Activated CD8-positive, alpha-beta T cell treated with anti-CD3 and anti-CD28 coated beads for 36 hours (primary cell): ENCODE data around the gene BMPR2. TPM values are rescaled to one million over a fixed set of nuclear protein-coding genes. Genes with fewer than 3 reads are reported as not detected.
"Not testable (repeated sequence)": the region's sequence is repeated elsewhere in the genome, so short reads cannot be mapped to it uniquely, and the experiment has no call there.

ENCODE experiments used
- ATAC-seq: fragments of 200-7000 bp; cut with Tn5 transposase; one replicate; pipeline ENCODE4 v1.10.0; 2021; ENCODE audit warnings: mild to moderate bottlenecking, moderate library complexity
- CTCF ChIA-PET: fragments of 350-600 bp; sonication (Branson Sonifier 250); formaldehyde crosslinking; loops from one replicate; lab custom pipeline; 2021; ENCODE audit warnings: antibody characterized with exemption; lab: Charles Lee
- POLR2A ChIA-PET: fragments of 350-600 bp; sonication (Branson Sonifier 250); formaldehyde crosslinking; loops from one replicate; lab custom pipeline; 2021; ENCODE audit warnings: antibody characterized with exemption; lab: Charles Lee
- DNase-seq: peaks from one replicate; pipeline ENCODE4 v3.0.0-alpha.2; 2020
- H3K27ac Mint-ChIP-seq: one replicate; pipeline ENCODE4 v1.8.0; 2021; ENCODE audit warnings: mild to moderate bottlenecking, mixed read lengths
- H3K27me3 Mint-ChIP-seq: one replicate; pipeline ENCODE4 v1.8.0; 2021; ENCODE audit warnings: mixed read lengths
- H3K36me3 Mint-ChIP-seq: one replicate; pipeline ENCODE4 v1.8.0; 2021; ENCODE audit warnings: low read depth, mixed read lengths
- H3K4me1 Mint-ChIP-seq: one replicate; pipeline ENCODE4 v1.8.0; 2021; ENCODE audit warnings: low read depth, mixed read lengths
- H3K4me3 Mint-ChIP-seq: one replicate; pipeline ENCODE4 v1.8.0; 2021; ENCODE audit warnings: mild to moderate bottlenecking, moderate library complexity, mixed read lengths
- H3K9me3 Mint-ChIP-seq: one replicate; pipeline ENCODE4 v1.8.0; 2021; ENCODE audit warnings: mixed read lengths
- CTCF ChIP-seq: fragments of 200-600 bp; IDR thresholded peaks from one replicate; pipeline ENCODE4 v1.8.0; 2022; ENCODE audit warnings: antibody characterized with exemption, mild to moderate bottlenecking
- intact Hi-C: fragments of 100-400 bp; cut with micrococcal nuclease; formaldehyde crosslinking; loops from one replicate; pipeline ENCODE4 v1.10.0; 2022
- total RNA-seq, 2 experiments: library from RNA; stranded (reverse); gene quantifications; one replicate each; pipeline ENCODE4 v1.2.3, GENCODE V29; 2021

Gene BMPR2
- total RNA-seq, 2 experiments from 2014 or later: 7.1 to 7.7 TPM

DNA sequence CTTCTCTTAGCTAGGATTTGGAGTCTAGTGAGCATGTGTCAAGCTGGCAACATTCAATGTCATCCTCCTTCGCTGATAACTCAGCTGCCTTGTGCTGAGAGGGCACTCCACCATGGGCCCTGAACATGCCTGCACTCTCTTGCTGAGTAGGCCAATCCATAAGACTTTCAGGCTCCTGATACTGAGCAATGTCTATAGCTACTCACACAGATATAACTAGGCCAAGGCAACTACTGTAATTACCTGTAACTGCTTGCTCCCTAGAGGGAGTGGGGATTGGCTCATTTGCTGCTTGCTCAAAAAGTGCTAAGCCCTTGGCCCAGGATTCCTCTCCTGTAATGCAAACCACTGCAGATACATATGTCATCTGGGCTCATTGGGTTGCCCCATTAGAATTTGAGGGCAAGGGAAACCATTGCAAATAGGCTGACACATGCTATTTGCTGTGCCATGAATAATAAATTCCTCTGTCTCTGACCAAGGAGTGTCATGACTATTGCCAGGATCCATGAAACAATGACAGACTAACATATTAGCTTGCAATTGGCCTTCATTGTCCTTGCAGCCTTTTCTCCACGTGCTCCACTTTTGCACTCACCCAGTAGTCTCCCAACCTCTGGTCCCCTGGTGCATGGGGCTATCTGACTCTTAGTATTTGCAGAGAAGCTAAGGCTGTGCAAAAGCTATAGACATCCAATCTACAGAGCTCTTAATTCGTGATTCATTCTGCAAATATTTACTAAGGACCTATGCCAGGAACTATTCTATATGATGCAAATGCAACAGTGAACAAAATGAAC is 36.9 kb upstream of the BMPR2 start:
- intact Hi-C loops: no loop called here
- TF ChIP-seq CTCF: no peak
- CTCF ChIA-PET: no interaction called here
- POLR2A ChIA-PET: no interaction called here
- ATAC-seq (no peak), DNase-seq (no peak)
- Mint-ChIP-seq H3K27ac (no peak overlapping the region), H3K4me1 (no peaks in the 10 kb centered on the region), H3K4me3 (no peak overlapping the region), H3K9me3 (no peaks in the 10 kb centered on the region), H3K36me3 (no peaks in the 10 kb centered on the region), H3K27me3 (no peaks in the 10 kb centered on the region)

GRCh38 chr2:202344178-202344577 is 31.9 kb upstream of the BMPR2 start:
- Mint-ChIP-seq H3K9me3 (no peaks in the 10 kb centered on the region), H3K36me3 (no peaks in the 10 kb centered on the region), H3K4me1 (no peaks in the 10 kb centered on the region), H3K27me3 (no peaks in the 10 kb centered on the region), H3K27ac (no peak overlapping the region), H3K4me3 (no peak overlapping the region)
- intact Hi-C loops: no loop called here
- ChIA-PET POLR2A (no interaction called here), CTCF (no interaction called here)
- ATAC-seq: no peak
- DNase-seq: no peak
- no peak for TF ChIP-seq CTCF

DNA sequence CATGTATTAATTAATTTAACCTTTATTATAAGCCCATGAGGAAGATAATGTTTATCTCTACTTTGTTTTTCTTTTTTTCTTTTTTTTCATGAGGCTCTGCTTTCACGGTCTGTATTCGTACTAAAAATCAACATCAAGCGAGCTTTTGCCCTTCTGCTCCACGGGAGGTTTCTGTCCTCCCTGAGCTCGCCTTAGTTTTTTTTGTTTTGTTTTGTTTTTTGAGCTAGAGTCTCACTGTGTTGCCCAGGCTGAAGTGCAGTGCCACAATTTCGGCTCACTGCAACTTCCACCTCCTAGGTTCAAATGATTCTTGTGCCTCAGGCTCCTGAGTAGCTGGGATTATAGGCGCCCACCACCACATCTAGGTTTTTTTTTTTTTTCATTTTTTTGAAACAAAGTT is 29.9 kb upstream of the BMPR2 start:
- Mint-ChIP-seq H3K27me3 (no peaks in the 10 kb centered on the region), H3K27ac (no peak overlapping the region), H3K4me1 (no peaks in the 10 kb centered on the region), H3K9me3 (no peaks in the 10 kb centered on the region), H3K36me3 (no peaks in the 10 kb centered on the region), H3K4me3 (no peak overlapping the region)
- TF ChIP-seq CTCF: no peak
- DNase-seq (no peak), ATAC-seq (no peak)
- CTCF ChIA-PET: no interaction called here
- POLR2A ChIA-PET: no interaction called here
- intact Hi-C loops: no loop called here

DNA sequence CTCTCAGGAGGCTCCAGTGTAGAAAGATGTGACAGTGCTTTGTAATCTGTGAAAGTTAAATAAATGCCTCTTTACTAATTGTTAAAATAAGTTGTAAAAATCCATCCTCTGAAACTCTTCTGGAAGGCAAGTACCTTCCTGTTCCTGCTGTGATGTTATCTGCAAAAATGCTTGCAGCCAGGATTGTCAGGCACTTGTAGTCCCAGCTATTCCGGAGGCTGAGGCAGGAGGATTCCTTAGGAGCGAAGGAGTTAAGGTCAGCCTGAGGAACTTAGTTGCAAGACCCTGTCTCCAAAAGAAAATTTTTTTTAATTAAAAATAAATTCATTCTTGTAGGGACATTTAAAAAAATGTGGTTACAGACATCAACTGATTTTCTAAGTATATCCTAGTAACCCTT is 22.7 kb upstream of the BMPR2 start:
- no peaks in the 10 kb centered on the region for H3K36me3 Mint-ChIP-seq
- POLR2A ChIA-PET: no interaction called here
- no peak for TF ChIP-seq CTCF
- H3K27ac Mint-ChIP-seq: no peak overlapping the region
- ATAC-seq (no peak), DNase-seq (no peak)
- intact Hi-C loops: no loop called here
- H3K9me3 Mint-ChIP-seq: no peaks in the 10 kb centered on the region
- H3K4me3 Mint-ChIP-seq: no peak overlapping the region
- H3K27me3 Mint-ChIP-seq: no peaks in the 10 kb centered on the region
- H3K4me1 Mint-ChIP-seq: no peaks in the 10 kb centered on the region
- CTCF ChIA-PET: no interaction called here

- POLR2A ChIA-PET: no interaction called here
- ATAC-seq (no peak), DNase-seq (no peak)
- CTCF ChIA-PET: no interaction called here
- Mint-ChIP-seq H3K9me3 (no peaks in the 10 kb centered on the region), H3K4me1 (no peaks in the 10 kb centered on the region), H3K36me3 (no peaks in the 10 kb centered on the region), H3K4me3 (no peak overlapping the region), H3K27me3 (no peaks in the 10 kb centered on the region), H3K27ac (no peak overlapping the region)
- no peak for TF ChIP-seq CTCF
- intact Hi-C loops: no loop called here
These were observed 20.1 kb upstream of the BMPR2 start for GRCh38 chr2:202355993-202356505.

- H3K4me1 Mint-ChIP-seq, H3K27ac Mint-ChIP-seq, CTCF ChIA-PET, DNase-seq, ATAC-seq, H3K27me3 Mint-ChIP-seq, intact Hi-C loops, H3K9me3 Mint-ChIP-seq, POLR2A ChIA-PET, H3K4me3 Mint-ChIP-seq, H3K36me3 Mint-ChIP-seq: not testable (repeated sequence)
These were observed 17.2 kb upstream of the BMPR2 start for GRCh38 chr2:202358924-202359323.
